Type B pancreatic cell (in vitro differentiated cells): ENCODE data around the gene GRIFIN. TPM values are rescaled to one million over a fixed set of nuclear protein-coding genes. Genes with fewer than 3 reads are reported as not detected.

Experiments
- DNase-seq: peaks from one replicate; pipeline ENCODE4 v3.0.0; 2021; ENCODE audit warnings: mixed read lengths; ENCODE audit not compliant: unreplicated experiment; ENCODE audit errors: extremely low spot score
- H3K27ac Mint-ChIP-seq: 2 replicates; pipeline ENCODE4 v1.8.0; 2021; ENCODE audit warnings: mild to moderate bottlenecking, mixed read lengths
- H3K27me3 Mint-ChIP-seq: 2 replicates; pipeline ENCODE4 v1.8.0; 2021; ENCODE audit warnings: mixed read lengths
- H3K36me3 Mint-ChIP-seq: 2 replicates; pipeline ENCODE4 v1.8.0; 2021; ENCODE audit warnings: mixed read lengths
- H3K4me1 Mint-ChIP-seq: one replicate; pipeline ENCODE4 v1.8.0; 2021; ENCODE audit warnings: mixed read lengths; ENCODE audit not compliant: unreplicated experiment
- H3K4me3 Mint-ChIP-seq: 2 replicates; pipeline ENCODE4 v1.8.0; 2021; ENCODE audit warnings: mild to moderate bottlenecking, mixed read lengths
- H3K9me3 Mint-ChIP-seq: 2 replicates; pipeline ENCODE4 v1.8.0; 2021; ENCODE audit warnings: mixed read lengths
- total RNA-seq: library from RNA; stranded (reverse); gene quantifications from 2 replicates; pipeline ENCODE4 v1.2.1, GENCODE V29; 2021; ENCODE audit warnings: low replicate concordance
- TF ChIP-seq, protein P1 (sequence below): fragments of 200-600 bp; sonication (generic); conservative IDR thresholded peaks from 2 replicates; pipeline ENCODE4 v1.5.0; 2021; ENCODE audit warnings: antibody characterized with exemption, mild to moderate bottlenecking

The GRIFIN gene
- total RNA-seq, 1 donor from 2014 or later, result not detected

DNA sequence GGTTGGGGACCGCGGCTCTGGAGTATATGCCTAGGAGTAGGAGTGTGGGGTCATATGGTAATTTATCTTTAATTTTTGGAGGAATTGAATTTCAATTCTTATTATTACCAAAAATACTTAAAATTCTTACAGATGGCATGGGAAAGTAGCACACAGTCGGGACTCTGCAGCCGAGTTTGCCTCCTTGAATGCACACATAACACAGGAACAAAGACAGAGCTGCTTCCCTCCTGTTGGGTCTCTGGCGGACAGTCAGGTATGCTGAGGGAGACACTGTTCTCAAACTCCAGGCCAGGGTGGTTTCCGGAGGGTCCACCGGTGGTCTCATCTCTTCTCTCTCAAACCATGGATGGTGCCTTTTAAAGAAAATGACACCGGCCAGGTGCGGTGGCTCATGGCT lies 32.7 kb downstream of the GRIFIN start:
- TF ChIP-seq, protein P1, sequence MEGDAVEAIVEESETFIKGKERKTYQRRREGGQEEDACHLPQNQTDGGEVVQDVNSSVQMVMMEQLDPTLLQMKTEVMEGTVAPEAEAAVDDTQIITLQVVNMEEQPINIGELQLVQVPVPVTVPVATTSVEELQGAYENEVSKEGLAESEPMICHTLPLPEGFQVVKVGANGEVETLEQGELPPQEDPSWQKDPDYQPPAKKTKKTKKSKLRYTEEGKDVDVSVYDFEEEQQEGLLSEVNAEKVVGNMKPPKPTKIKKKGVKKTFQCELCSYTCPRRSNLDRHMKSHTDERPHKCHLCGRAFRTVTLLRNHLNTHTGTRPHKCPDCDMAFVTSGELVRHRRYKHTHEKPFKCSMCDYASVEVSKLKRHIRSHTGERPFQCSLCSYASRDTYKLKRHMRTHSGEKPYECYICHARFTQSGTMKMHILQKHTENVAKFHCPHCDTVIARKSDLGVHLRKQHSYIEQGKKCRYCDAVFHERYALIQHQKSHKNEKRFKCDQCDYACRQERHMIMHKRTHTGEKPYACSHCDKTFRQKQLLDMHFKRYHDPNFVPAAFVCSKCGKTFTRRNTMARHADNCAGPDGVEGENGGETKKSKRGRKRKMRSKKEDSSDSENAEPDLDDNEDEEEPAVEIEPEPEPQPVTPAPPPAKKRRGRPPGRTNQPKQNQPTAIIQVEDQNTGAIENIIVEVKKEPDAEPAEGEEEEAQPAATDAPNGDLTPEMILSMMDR, result no peak
- H3K27me3 Mint-ChIP-seq, result no peaks in the 10 kb centered on the region
- H3K36me3 Mint-ChIP-seq, result peaks cover 5% of the 10 kb centered on the region
- H3K27ac Mint-ChIP-seq, result no peak overlapping the region
- H3K4me3 Mint-ChIP-seq, result no peak overlapping the region
- peaks cover 17% of the 10 kb centered on the region for H3K4me1 Mint-ChIP-seq
- DNase-seq, result no peak
- no peaks in the 10 kb centered on the region for H3K9me3 Mint-ChIP-seq

GRCh38 chr7:2441430-2442058 lies 34.7 kb downstream of the GRIFIN start:
- no peak for DNase-seq
- Mint-ChIP-seq H3K9me3 (no peaks in the 10 kb centered on the region), H3K36me3 (peaks cover 9% of the 10 kb centered on the region), H3K27ac (peak overlapping the region; percentile 96), H3K4me3 (peak overlapping the region; percentile 21), H3K27me3 (no peaks in the 10 kb centered on the region), H3K4me1 (peaks cover 23% of the 10 kb centered on the region)
- TF ChIP-seq, protein P1, result no peak

DNA sequence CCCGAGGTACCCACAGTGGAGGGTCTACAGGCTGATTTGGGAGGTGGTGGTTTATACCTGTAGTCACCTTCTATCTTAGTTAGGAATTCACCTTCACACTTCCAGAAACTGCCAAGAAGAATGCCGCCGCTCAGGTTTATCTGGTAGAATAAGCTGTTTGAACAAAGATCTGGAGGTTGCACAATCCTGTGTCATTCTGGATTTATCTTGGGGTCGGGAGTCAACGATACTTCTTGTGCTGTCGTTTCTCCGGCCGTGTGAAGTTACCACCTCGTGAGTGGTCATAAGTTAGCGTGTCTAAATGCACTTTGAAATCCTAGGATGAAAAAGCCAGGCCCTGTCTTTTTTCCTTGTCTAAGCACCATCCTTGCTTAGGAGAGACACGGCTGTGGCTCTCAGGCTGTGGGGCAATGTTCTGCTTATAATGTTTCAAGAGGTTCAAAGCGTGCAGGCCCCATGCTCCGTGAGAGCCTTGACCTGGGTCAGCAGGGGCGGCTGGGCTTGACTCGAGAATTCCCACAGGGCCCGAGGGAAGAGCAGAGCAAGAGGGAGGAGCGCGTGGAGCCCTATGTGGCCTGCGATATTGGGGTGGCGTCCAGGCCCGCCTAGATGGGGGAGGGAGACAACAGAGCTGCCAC lies 35.5 kb downstream of the GRIFIN start:
- H3K9me3 Mint-ChIP-seq, result no peaks in the 10 kb centered on the region
- H3K4me1 Mint-ChIP-seq, result peaks cover 23% of the 10 kb centered on the region
- TF ChIP-seq, protein P1, result no peak
- H3K27ac Mint-ChIP-seq, result peak overlapping the region; percentile 96
- no peak for DNase-seq
- no peaks in the 10 kb centered on the region for H3K27me3 Mint-ChIP-seq
- peak overlapping the region; percentile 80 for H3K4me3 Mint-ChIP-seq
- peaks cover 10% of the 10 kb centered on the region for H3K36me3 Mint-ChIP-seq

GRCh38 chr7:2438775-2439174 lies 37.4 kb downstream of the GRIFIN start:
- peak overlapping the region; percentile 88 for H3K27ac Mint-ChIP-seq
- TF ChIP-seq, protein P1, result no peak
- H3K36me3 Mint-ChIP-seq, result peaks cover 18% of the 10 kb centered on the region
- peaks cover 23% of the 10 kb centered on the region for H3K4me1 Mint-ChIP-seq
- no peaks in the 10 kb centered on the region for H3K27me3 Mint-ChIP-seq
- H3K9me3 Mint-ChIP-seq, result no peaks in the 10 kb centered on the region
- no peak for DNase-seq
- peak overlapping the region; percentile 57 for H3K4me3 Mint-ChIP-seq

DNA sequence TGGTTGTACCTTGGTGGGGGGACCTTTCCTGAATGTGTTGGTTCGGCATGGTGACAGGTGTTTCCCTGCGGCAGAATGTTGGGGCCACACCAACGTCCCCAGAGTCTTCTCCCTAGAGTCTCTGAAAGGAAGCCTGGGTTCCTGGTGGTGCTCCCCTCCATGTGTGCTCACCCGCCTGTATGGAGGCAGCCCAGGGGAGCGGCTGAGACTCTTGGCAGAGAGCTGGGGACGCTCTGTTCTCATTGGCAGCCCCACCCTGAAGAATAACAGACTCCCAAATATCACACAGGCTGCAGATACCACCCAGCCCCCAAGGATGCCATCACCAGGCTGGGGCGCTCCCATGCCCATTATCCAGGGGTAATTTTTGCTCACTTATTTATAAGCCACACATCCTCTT lies 38.0 kb downstream of the GRIFIN start:
- H3K9me3 Mint-ChIP-seq, result no peaks in the 10 kb centered on the region
- H3K4me1 Mint-ChIP-seq, result peaks cover 23% of the 10 kb centered on the region
- no peak overlapping the region for H3K4me3 Mint-ChIP-seq
- no peaks in the 10 kb centered on the region for H3K27me3 Mint-ChIP-seq
- DNase-seq, result no peak
- TF ChIP-seq, protein P1, result no peak
- peak overlapping the region; percentile 88 for H3K27ac Mint-ChIP-seq
- H3K36me3 Mint-ChIP-seq, result peaks cover 21% of the 10 kb centered on the region
